Right kidney (tissue), 9 donors: ENCODE data around the gene RPS6KB1.
A peak's percentile ranks its signal among the peaks of the same experiment; 100 is the strongest.
"Not testable (repeated sequence)": the region's sequence is repeated elsewhere in the genome, so short reads cannot be mapped to it uniquely, and the experiment has no call there.

Experiments used
- DNase-seq: peaks from one replicate; pipeline ENCODE4 v3.0.0-alpha.2; 2016
- long read RNA-seq, 8 donors: transcript quantifications; one replicate each; lab custom pipeline, GENCODE V29; 2026

RPS6KB1 gene
- long read RNA-seq, donor 1, full-length matches to known transcripts = 3 of 23 reads
- long read RNA-seq, donor 1, partial matches to known transcripts = 8 of 23 reads
- long read RNA-seq, donor 1, other reads (novel, unspliced or antisense) = 12 of 23 reads
- long read RNA-seq, donor 2, full-length matches to known transcripts = 3 of 8 reads
- long read RNA-seq, donor 2, partial matches to known transcripts = 0 of 8 reads
- long read RNA-seq, donor 2, other reads (novel, unspliced or antisense) = 5 of 8 reads
- long read RNA-seq, donor 3, full-length matches to known transcripts = 3 of 3 reads
- long read RNA-seq, donor 3, partial matches to known transcripts = 0 of 3 reads
- long read RNA-seq, donor 3, other reads (novel, unspliced or antisense) = 0 of 3 reads
- long read RNA-seq, donor 4, full-length matches to known transcripts = 4 of 4 reads
- long read RNA-seq, donor 4, partial matches to known transcripts = 0 of 4 reads
- long read RNA-seq, donor 4, other reads (novel, unspliced or antisense) = 0 of 4 reads
- long read RNA-seq, donor 5, full-length matches to known transcripts = 4 of 4 reads
- long read RNA-seq, donor 5, partial matches to known transcripts = 0 of 4 reads
- long read RNA-seq, donor 5, other reads (novel, unspliced or antisense) = 0 of 4 reads
- long read RNA-seq, donor 6, full-length matches to known transcripts = 2 of 2 reads
- long read RNA-seq, donor 6, partial matches to known transcripts = 0 of 2 reads
- long read RNA-seq, donor 6, other reads (novel, unspliced or antisense) = 0 of 2 reads
- long read RNA-seq, donor 7 = 0 reads
- long read RNA-seq, donor 8, full-length matches to known transcripts = 4 of 4 reads
- long read RNA-seq, donor 8, partial matches to known transcripts = 0 of 4 reads
- long read RNA-seq, donor 8, other reads (novel, unspliced or antisense) = 0 of 4 reads

- peak; percentile 88 for DNase-seq
These were observed at the start of gene RPS6KB1, which contains the start of gene TUBD1 for GRCh38 chr17:59892924-59893675. TSS of gene RPS6KB1 (plus strand) at chr17:59893121. CDS start at chr17:59893185, 64 bp downstream. TSS of gene TUBD1 (minus strand) at chr17:59892943. CDS start at chr17:59891002, 1,941 bp downstream.

- no peak for DNase-seq
These were observed 47.9 kb upstream of the RPS6KB1 start for GRCh38 chr17:59844884-59845594.

GRCh38 chr17:59845595-59846393, 47.1 kb upstream of the RPS6KB1 start:
- DNase-seq = no peak

- DNase-seq = no peak
These were observed 46.3 kb upstream of the RPS6KB1 start for GRCh38 chr17:59846394-59847165.

GRCh38 chr17:59848385-59848668, 44.6 kb upstream of the RPS6KB1 start:
- DNase-seq = no peak

- DNase-seq = no peak
These were observed 44.1 kb upstream of the RPS6KB1 start for GRCh38 chr17:59848778-59849177.

- not testable (repeated sequence) for DNase-seq
These were observed 42.6 kb upstream of the RPS6KB1 start for GRCh38 chr17:59850311-59850710.

GRCh38 chr17:59851439-59852375, 41.2 kb upstream of the RPS6KB1 start:
- DNase-seq = no peak

- not testable (repeated sequence) for DNase-seq
These were observed 40.1 kb upstream of the RPS6KB1 start for GRCh38 chr17:59852847-59853167.

GRCh38 chr17:59853168-59853918, 39.6 kb upstream of the RPS6KB1 start:
- no peak for DNase-seq

- not testable (repeated sequence) for DNase-seq
These were observed 38.8 kb upstream of the RPS6KB1 start for GRCh38 chr17:59853919-59854729.

- DNase-seq = no peak
These were observed 35.8 kb upstream of the RPS6KB1 start for GRCh38 chr17:59856859-59857794.

- DNase-seq = no peak
These were observed 34.6 kb upstream of the RPS6KB1 start for GRCh38 chr17:59858167-59858816.

GRCh38 chr17:59858932-59859331, 34.0 kb upstream of the RPS6KB1 start:
- no peak for DNase-seq

GRCh38 chr17:59859444-59860025, 33.4 kb upstream of the RPS6KB1 start:
- no peak for DNase-seq
